Activated CD4-positive, CD25-positive, alpha-beta regulatory T cell treated with anti-CD3 and anti-CD28 coated beads, Interleukin-2, amount 50 U/mL, for 16 hours (primary cell): ENCODE data around the gene DNAJC30.

Experiments
- DNase-seq: peaks from one replicate; pipeline ENCODE4 v3.0.0-alpha.2; 2020; ENCODE audit warnings: low read depth, low spot score

Gene DNAJC30

GRCh38 chr7:73649576-73649975 lies 33.7 kb downstream of the DNAJC30 start:
- DNase-seq: no peak

- no peak for DNase-seq
These were observed 34.5 kb downstream of the DNAJC30 start for GRCh38 chr7:73648593-73649332.

DNA sequence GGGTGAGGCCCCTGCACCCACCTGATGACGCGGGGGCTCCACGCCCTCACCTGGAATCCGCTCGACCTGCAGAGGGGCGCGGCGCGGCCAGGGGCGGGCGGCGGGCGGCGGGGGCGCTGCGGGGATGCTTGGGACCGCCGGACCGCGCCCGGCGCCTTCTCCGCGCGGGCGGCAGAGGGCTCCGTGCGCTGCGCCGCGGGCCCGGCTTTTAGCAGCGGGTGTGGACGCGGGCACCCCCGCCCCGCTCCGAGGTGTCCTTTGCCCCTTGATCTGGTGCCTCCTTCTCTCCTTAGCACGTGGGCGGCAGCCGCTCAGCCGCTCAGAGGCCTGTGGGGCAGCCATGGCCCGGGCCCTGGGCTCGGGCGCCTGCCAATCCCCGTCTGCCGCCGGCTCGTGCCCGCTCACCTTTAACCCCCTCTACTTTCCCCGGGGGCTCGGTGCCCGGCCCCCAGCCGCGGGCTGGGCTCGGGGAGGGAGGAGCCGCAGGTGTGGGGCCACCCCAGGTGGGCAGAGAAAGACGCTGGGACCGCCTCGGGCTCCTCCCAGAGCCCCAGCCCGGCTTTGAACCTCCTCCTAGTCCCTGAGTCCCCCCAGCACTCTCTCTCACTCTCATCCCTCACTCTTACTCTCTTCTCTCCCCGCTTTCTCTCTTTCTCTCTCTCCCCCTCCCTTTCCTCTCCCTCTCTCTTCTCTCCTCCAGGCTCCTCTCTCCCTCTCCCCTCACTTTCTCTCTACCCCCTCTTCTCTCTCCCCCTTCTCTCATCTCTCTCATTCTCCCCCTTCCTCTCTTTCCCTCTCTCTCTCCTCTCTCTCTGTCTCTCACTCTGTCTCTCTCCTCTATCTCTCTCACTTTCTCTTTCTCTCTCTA lies 35.3 kb downstream of the DNAJC30 start:
- DNase-seq: no peak

DNA sequence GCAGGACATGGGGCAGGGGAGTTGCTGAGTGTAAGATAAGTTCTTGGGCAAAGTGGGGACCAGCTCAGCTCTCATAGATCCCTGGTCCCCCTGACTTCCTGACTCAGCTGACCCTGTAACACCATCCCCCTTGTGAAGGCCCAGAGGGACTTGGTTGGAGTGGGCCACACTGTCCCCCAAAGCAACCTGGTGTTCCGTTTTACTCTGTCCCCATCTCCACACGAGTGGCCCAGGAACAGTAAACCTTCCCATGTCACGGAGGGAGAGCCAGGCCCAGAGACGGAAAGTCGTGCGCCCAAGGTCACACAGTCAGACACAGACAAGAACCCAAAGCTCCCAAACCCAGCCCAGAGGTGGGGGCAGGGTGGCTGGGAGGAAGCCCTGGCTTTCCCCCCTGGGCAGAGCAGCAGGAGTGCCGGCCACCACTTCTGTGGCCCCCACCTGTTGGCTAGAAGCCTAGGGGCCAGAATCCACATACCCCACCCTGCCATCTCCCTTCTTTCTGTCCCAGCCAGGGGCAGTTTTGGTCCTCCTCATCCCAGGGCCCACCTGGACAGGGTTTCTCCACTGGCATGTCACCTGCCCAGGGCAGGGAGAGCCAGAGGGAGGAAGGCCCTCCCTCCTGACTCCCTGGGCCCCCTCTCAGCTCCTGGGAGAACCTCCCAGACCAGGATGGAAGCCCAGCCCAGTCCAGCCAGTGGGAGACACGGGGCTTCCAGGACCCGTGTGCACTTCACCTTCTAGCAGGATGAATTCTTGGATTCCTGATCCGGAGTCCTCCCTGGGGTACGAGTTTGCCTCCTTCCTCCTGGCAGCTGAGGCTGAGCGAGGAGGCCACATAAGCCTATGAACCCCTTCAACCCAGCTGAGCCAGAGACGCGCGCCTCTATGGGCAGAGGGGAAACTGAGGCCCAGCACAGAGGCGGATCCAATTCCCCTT lies 36.2 kb downstream of the DNAJC30 start:
- DNase-seq: no peak

GRCh38 chr7:73645643-73646174 lies 37.5 kb downstream of the DNAJC30 start:
- no peak for DNase-seq

GRCh38 chr7:73644688-73645286 lies 38.5 kb downstream of the DNAJC30 start:
- DNase-seq: no peak

DNA sequence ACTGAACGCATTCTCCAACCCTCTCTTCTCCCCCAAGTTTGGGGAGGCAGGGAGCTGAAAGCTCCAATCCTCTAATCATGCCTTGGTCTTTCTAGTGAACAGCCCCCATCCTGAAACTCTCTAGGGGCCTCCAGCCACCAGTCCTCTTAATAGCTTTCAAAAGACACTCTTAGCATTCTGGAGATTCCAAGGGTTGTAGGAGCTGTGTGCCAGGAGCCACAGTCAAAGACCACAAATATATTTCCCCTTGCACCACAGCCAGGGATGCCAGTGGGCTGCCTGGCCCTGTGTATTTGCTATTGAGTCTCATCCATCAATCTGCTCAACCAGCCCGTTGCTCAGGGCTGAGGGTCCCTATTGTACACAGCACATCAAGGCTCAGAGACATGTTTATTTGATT lies 40.4 kb downstream of the DNAJC30 start:
- no peak for DNase-seq

DNA sequence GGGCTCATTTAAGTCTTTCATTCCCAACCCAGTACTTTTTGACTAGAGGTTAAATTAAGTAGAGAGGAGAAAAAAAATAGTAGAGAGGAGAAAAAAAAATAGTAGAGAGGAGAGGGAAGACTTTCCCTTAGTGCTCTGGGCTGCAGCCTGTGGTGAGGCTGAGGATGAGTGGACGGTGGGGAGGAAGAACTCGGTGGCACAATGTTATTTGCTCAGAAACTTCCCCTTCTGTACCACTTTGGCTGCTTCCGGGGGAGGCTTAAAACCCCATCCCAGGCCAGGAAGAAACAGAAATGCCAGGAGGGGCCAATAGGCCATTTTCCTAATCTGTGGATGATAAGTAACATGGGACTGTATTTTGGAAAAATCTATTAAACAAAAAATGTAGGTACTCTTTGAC lies 44.3 kb downstream of the DNAJC30 start:
- no peak for DNase-seq

- DNase-seq: no peak
These were observed 47.6 kb downstream of the DNAJC30 start for GRCh38 chr7:73635428-73636200.

GRCh38 chr7:73633844-73634243 lies 49.4 kb downstream of the DNAJC30 start:
- no peak for DNase-seq

GRCh38 chr7:73633323-73633722 lies 49.9 kb downstream of the DNAJC30 start:
- no peak for DNase-seq

DNA sequence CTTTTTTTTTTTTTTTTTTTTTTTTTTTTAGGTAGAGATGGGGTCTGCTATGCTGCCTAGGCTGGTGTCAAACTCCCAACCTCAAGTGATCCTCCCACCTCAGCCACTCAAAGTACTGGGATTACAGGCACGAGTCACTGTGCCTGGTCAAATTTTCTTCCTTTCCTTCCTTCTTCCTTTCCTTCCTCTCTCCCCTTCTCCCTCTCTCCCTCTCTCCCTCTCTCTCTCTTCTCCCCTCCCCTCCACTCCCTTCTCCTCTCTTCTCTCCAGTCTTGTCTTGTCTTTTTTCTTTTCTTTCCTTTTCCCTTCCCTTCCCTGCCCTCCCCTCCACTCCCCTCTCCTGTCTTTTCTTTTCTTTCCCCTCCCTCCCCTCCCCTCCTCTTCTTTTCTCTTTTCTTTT lies 51.7 kb downstream of the DNAJC30 start:
- DNase-seq: no peak
